Measurements from ENCODE around the gene ZNF106.

ZNF106 gene

GRCh38 chr15:42504631-42505030 lies 13.7 kb upstream of the ZNF106 start:
- TF ChIP-seq TAF1 (IDR thresholded peaks at IDR 0.05; ENCODE audit: borderline replicate concordance, insufficient read depth, low read length) (no peak), SIN3A (IDR thresholded peaks at IDR 0.05; ENCODE audit: borderline replicate concordance, insufficient read depth, low read length) (no peak), FOXP2 (optimal IDR thresholded peaks at IDR 0.05; ENCODE audit: borderline replicate concordance, extremely low read depth, extremely low read length, insufficient read depth) (no peak), POLR2AphosphoS5 (IDR thresholded peaks at IDR 0.05; ENCODE audit: low read depth, low read length) (no peak)
- TF ChIP-seq, protein P1, sequence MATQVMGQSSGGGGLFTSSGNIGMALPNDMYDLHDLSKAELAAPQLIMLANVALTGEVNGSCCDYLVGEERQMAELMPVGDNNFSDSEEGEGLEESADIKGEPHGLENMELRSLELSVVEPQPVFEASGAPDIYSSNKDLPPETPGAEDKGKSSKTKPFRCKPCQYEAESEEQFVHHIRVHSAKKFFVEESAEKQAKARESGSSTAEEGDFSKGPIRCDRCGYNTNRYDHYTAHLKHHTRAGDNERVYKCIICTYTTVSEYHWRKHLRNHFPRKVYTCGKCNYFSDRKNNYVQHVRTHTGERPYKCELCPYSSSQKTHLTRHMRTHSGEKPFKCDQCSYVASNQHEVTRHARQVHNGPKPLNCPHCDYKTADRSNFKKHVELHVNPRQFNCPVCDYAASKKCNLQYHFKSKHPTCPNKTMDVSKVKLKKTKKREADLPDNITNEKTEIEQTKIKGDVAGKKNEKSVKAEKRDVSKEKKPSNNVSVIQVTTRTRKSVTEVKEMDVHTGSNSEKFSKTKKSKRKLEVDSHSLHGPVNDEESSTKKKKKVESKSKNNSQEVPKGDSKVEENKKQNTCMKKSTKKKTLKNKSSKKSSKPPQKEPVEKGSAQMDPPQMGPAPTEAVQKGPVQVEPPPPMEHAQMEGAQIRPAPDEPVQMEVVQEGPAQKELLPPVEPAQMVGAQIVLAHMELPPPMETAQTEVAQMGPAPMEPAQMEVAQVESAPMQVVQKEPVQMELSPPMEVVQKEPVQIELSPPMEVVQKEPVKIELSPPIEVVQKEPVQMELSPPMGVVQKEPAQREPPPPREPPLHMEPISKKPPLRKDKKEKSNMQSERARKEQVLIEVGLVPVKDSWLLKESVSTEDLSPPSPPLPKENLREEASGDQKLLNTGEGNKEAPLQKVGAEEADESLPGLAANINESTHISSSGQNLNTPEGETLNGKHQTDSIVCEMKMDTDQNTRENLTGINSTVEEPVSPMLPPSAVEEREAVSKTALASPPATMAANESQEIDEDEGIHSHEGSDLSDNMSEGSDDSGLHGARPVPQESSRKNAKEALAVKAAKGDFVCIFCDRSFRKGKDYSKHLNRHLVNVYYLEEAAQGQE (IDR thresholded peaks at IDR 0.05; ENCODE audit: insufficient read depth in 1 of 2, low read depth in 2 of 2, low read length in 2 of 2), result no peak

- TF ChIP-seq FOXP2 (optimal IDR thresholded peaks at IDR 0.05; ENCODE audit: borderline replicate concordance, extremely low read depth, extremely low read length, insufficient read depth) (no peak), SIN3A (IDR thresholded peaks at IDR 0.05; ENCODE audit: borderline replicate concordance, insufficient read depth, low read length) (no peak), POLR2AphosphoS5 (IDR thresholded peaks at IDR 0.05; ENCODE audit: low read depth, low read length) (no peak), TAF1 (IDR thresholded peaks at IDR 0.05; ENCODE audit: borderline replicate concordance, insufficient read depth, low read length) (no peak)
- TF ChIP-seq, protein P1 (IDR thresholded peaks at IDR 0.05; ENCODE audit: insufficient read depth in 1 of 2, low read depth in 2 of 2, low read length in 2 of 2), result no peak
These were observed 12.9 kb upstream of the ZNF106 start for GRCh38 chr15:42503825-42504224.

DNA sequence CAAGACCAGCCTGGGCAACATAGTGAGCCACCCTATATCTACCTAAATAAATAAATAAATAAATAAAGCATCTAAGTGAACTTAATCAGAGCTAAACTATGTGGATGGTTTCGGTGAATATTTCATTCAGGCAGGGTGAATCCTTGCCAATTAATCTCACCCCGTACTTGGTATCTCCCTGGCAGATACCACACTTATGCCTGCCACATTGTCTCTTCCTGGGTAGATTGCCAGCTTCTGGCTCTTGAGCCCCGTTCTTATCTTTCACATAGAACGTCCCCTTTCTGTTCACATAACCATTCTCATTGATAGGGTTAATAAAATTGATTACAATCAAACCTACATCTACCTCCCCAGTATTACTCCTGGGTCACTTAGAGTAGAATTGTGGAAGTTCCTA lies 11.5 kb upstream of the ZNF106 start:
- TF ChIP-seq FOXP2 (optimal IDR thresholded peaks at IDR 0.05; ENCODE audit: borderline replicate concordance, extremely low read depth, extremely low read length, insufficient read depth), result no peak

DNA sequence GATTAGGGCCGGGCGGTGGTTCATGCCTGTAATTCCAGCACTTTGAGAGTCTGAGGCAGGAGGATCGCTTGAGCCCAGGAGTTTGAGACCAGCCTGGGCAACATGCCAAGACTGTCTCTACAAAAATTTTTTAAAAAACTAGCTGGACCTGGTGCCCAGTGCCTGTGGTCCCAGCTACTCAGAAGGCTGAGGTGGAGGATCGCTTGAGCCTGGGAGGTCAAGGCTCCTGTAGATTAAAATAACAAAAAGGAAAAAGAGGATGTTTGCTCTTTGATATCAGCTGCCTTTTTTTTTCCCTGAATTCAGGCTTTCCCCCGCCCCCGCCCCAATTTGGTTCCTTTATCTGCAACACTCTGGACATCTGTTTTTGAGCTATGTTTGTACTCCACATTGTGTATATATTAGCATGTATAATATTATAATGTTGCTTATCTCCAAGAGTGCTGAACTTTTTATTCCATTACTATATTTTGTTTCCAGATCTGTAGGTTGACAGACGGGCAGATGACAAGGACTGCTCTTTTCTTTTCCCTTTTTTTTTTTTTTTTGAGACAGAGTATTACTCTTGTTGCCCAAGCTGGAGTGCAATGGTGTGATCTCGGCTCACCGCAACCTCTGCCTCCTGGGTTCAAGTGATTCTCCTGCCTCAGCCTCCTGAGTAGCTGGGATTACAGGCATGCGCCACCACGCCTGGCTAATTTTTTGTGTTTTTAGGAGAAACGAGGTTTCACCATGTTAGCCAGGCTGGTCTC lies 9.1 kb upstream of the ZNF106 start:
- TF ChIP-seq, protein P1 (IDR thresholded peaks at IDR 0.05; ENCODE audit: insufficient read depth in 1 of 2, low read depth in 2 of 2, low read length in 2 of 2), result no peak
- TF ChIP-seq SIN3A (IDR thresholded peaks at IDR 0.05; ENCODE audit: borderline replicate concordance, insufficient read depth, low read length) (no peak), TAF1 (IDR thresholded peaks at IDR 0.05; ENCODE audit: borderline replicate concordance, insufficient read depth, low read length) (no peak), FOXP2 (optimal IDR thresholded peaks at IDR 0.05; ENCODE audit: borderline replicate concordance, extremely low read depth, extremely low read length, insufficient read depth) (no peak), POLR2AphosphoS5 (IDR thresholded peaks at IDR 0.05; ENCODE audit: low read depth, low read length) (no peak)

DNA sequence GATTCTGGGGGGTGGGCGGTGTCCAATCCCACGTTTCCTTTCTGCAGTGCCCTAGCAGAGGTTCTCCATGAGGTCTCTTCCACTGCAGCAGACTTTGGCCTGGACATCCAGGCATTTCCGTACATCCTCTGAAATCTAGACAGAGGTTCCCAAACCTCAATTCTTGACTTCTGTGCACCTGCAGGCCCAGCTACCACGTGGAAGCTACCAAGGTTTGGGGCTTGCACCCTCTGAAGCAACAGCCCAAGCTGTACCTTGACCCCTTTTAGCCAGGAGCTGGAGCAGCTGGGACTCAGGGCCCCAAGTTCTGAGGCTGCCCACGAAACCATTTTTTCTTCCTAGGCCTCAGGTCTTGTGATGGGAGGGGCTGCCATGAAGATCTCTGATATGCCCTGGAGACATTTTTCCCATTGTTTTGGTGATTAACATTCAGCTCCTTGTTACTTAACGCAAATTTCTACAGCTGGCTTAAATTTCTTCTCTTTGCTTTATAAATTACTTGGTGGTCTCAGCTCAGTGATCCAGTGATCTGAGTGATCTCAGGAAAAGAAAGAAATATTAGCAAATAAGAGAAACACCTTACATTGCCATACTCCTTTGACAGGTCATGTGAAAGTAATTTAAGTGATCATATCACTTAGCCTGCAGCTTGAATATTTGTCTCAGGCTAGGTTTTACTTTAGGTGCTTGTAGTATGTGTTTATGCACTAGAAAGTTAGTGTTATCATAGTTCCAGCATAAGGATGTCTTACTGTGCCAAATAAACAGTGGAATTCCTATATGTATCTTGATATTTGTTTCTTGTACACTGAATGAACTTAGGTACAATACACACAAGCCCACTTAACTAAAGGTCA lies 7.5 kb upstream of the ZNF106 start:
- TF ChIP-seq POLR2AphosphoS5 (IDR thresholded peaks at IDR 0.05; ENCODE audit: low read depth, low read length) (no peak), SIN3A (IDR thresholded peaks at IDR 0.05; ENCODE audit: borderline replicate concordance, insufficient read depth, low read length) (no peak)
